DOHH2 (cell line): Measurements from ENCODE around the gene POLR3A.

Source experiments
- CTCF ChIP-seq: fragments of 200-600 bp; sonication (generic); IDR thresholded peaks from one replicate; pipeline ENCODE4 v1.5.1; 2014; ENCODE audit warnings: antibody characterized with exemption, mild to moderate bottlenecking, low read depth, low read length; ENCODE audit not compliant: poor library complexity, severe bottlenecking
- EZH2phosphoT487 ChIP-seq: fragments of 200-600 bp; sonication (generic); IDR thresholded peaks from 2 replicates; pipeline ENCODE4 v1.6.1; 2017; ENCODE audit warnings: borderline replicate concordance, mild to moderate bottlenecking, antibody characterized with exemption, low read length, moderate library complexity, mixed read lengths

GRCh38 chr10:77964811-77965210, 64.5 kb downstream of the POLR3A start:
- TF ChIP-seq CTCF = no peak
- TF ChIP-seq EZH2phosphoT487 = no peak
